DND-41 (cell line): Measurements from ENCODE around the gene RAB14.

Experiments used
- EZH2 ChIP-seq: IDR thresholded peaks from 3 replicates; pipeline ENCODE4 v1.6.1; 2012; ENCODE audit warnings: borderline replicate concordance, low read depth, mild to moderate bottlenecking, moderate library complexity, low read length, inconsistent platforms; ENCODE audit not compliant: severe bottlenecking
- TF ChIP-seq, protein P1 (sequence below): IDR thresholded peaks from 2 replicates; pipeline ENCODE4 v1.5.1; 2012; ENCODE audit warnings: borderline replicate concordance, low read length, moderate library complexity, mild to moderate bottlenecking; ENCODE audit not compliant: poor library complexity, severe bottlenecking; ENCODE audit errors: extremely low read depth

DNA sequence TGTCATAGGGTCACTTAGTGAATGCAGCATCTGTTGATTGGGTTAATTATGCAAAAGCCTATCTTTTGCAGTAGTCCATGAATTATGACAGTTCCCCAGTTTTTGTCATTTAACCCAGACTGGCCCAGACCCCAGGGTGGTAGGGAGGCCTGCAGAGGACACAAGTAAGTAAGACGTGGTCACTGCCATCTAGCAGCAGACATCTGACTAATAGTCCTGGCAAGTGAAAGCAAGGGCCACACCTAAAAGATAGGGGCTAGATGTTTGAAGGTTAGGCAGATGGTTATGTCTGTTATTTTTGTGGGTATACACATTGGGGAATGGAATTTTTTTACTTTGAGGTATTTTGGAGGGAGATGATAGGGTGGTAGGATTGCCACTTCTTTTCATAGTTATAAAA, 48.0 kb downstream of the RAB14 start:
- TF ChIP-seq, protein P1, sequence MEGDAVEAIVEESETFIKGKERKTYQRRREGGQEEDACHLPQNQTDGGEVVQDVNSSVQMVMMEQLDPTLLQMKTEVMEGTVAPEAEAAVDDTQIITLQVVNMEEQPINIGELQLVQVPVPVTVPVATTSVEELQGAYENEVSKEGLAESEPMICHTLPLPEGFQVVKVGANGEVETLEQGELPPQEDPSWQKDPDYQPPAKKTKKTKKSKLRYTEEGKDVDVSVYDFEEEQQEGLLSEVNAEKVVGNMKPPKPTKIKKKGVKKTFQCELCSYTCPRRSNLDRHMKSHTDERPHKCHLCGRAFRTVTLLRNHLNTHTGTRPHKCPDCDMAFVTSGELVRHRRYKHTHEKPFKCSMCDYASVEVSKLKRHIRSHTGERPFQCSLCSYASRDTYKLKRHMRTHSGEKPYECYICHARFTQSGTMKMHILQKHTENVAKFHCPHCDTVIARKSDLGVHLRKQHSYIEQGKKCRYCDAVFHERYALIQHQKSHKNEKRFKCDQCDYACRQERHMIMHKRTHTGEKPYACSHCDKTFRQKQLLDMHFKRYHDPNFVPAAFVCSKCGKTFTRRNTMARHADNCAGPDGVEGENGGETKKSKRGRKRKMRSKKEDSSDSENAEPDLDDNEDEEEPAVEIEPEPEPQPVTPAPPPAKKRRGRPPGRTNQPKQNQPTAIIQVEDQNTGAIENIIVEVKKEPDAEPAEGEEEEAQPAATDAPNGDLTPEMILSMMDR: no peak
- TF ChIP-seq EZH2: no peak
